Keratinocyte (primary cell): ENCODE results near the gene CD55. TPM values are rescaled to one million over a fixed set of nuclear protein-coding genes. Genes with fewer than 3 reads are reported as not detected.

Source experiments
- DNase-seq: peaks from one replicate; pipeline ENCODE4 v3.0.0-alpha.2; 2011; ENCODE audit warnings: low read depth, missing footprints, low spot score
- FAIRE-seq: peaks from 2 replicates; lab custom pipeline; 2011; peaks lifted over from hg19 to GRCh38; lab: Jason Lieb, UNC
- H2AFZ ChIP-seq: 2 replicates; pipeline ENCODE4 v1.6.0; 2012; ENCODE audit warnings: low read length, control low read depth, inconsistent platforms; ENCODE audit not compliant: control insufficient read depth
- H3K27ac ChIP-seq: 2 replicates; pipeline ENCODE4 v1.5.1; 2011; ENCODE audit warnings: low read length; ENCODE audit not compliant: control insufficient read depth, insufficient read depth
- H3K27me3 ChIP-seq: 3 replicates; pipeline ENCODE4 v1.6.0; 2011; ENCODE audit warnings: low read length; ENCODE audit not compliant: control insufficient read depth, insufficient read depth; ENCODE audit errors: extremely low read depth
- H3K36me3 ChIP-seq, 2 experiments: 2 replicates in 1 of 2; 3 replicates in 1 of 2; pipeline ENCODE4 v1.5.1; 2011; ENCODE audit warnings: low read length in 2 of 2, mild to moderate bottlenecking in 1 of 2; ENCODE audit not compliant: control insufficient read depth in 2 of 2, insufficient read depth in 2 of 2; ENCODE audit errors: extremely low read depth in 1 of 2
- H3K4me1 ChIP-seq: 3 replicates; pipeline ENCODE4 v1.5.1; 2011; ENCODE audit warnings: low read length; ENCODE audit not compliant: control insufficient read depth, insufficient read depth; ENCODE audit errors: extremely low read depth
- H3K4me2 ChIP-seq: 3 replicates; pipeline ENCODE4 v1.6.0; 2011; ENCODE audit warnings: low read depth, low read length; ENCODE audit not compliant: control insufficient read depth, insufficient read depth; ENCODE audit errors: extremely low read depth
- H3K4me3 ChIP-seq, 3 experiments: fragments of 200-600 bp in 1 of 3; sonication (generic) in 1 of 3; 2 replicates in 2 of 3; 3 replicates in 1 of 3; pipeline ENCODE4 v1.5.1; 2011 to 2016; ENCODE audit warnings: low read length in 3 of 3, mild to moderate bottlenecking in 3 of 3, control low read depth in 2 of 3, inconsistent platforms in 1 of 3, low read depth in 1 of 3, mixed read lengths in 1 of 3, mixed run types in 1 of 3, moderate library complexity in 1 of 3; ENCODE audit not compliant: control insufficient read depth in 2 of 3, insufficient read depth in 2 of 3; ENCODE audit errors: extremely low read depth in 1 of 3
- H3K79me2 ChIP-seq: 2 replicates; pipeline ENCODE4 v1.6.0; 2012; ENCODE audit warnings: low read length; ENCODE audit not compliant: control insufficient read depth, insufficient read depth
- H3K9ac ChIP-seq: 3 replicates; pipeline ENCODE4 v1.6.0; 2011; ENCODE audit warnings: low read length; ENCODE audit not compliant: control insufficient read depth, insufficient read depth; ENCODE audit errors: extremely low read depth
- H3K9me1 ChIP-seq: 3 replicates; pipeline ENCODE4 v1.6.0; 2011; ENCODE audit warnings: low read length; ENCODE audit not compliant: control insufficient read depth, insufficient read depth; ENCODE audit errors: extremely low read depth
- H3K9me3 ChIP-seq: 2 replicates; pipeline ENCODE4 v1.5.1; 2012; ENCODE audit warnings: low read depth, low read length; ENCODE audit not compliant: control insufficient read depth
- H4K20me1 ChIP-seq: 3 replicates; pipeline ENCODE4 v1.6.0; 2011; ENCODE audit warnings: low read length; ENCODE audit not compliant: control insufficient read depth, insufficient read depth; ENCODE audit errors: extremely low read depth
- CTCF ChIP-seq, 3 experiments: IDR thresholded peaks in 1 of 3; conservative IDR thresholded peaks in 1 of 3; optimal IDR thresholded peaks in 1 of 3; 2 replicates in 2 of 3; 3 replicates in 1 of 3; pipeline versions ENCODE3 to v1.5.1; 2011; ENCODE audit warnings: low read length in 3 of 3, mild to moderate bottlenecking in 3 of 3, moderate library complexity in 2 of 3, control low read depth in 1 of 3, inconsistent platforms in 1 of 3; ENCODE audit not compliant: insufficient read depth in 2 of 3; ENCODE audit errors: extremely low read depth in 1 of 3
- EZH2 ChIP-seq: IDR thresholded peaks from one replicate; pipeline ENCODE4 v1.6.1; 2012; ENCODE audit warnings: inconsistent platforms, mild to moderate bottlenecking, low read length, moderate library complexity
- dilution Hi-C: fragments of 300-500 bp; cut with MboI; formaldehyde crosslinking; loops from one replicate; pipeline ENCODE4 v1.7.0; 2020; ENCODE audit warnings: low sequenced_read_pairs; ENCODE audit not compliant: extremely low pct_ligation_motif_present
- polyA plus RNA-seq, 5 experiments: library from polyadenylated mRNA; depleted of rRNA in 3 of 5; stranded (reverse) in 3 of 5; stranded (forward) in 1 of 5; unstranded in 1 of 5; fragments of >200 nt; gene quantifications; 1 replicate in 1 of 5; 2 replicates in 3 of 5; 3 replicates in 1 of 5; pipeline versions ENCODE4 v1.2.1 to v1.2.3, GENCODE V29; 2011 to 2012; ENCODE audit warnings: missing spikeins in 2 of 5, low read depth in 1 of 5, low replicate concordance in 1 of 5

The CD55 gene
- polyA plus RNA-seq, 1 donor (not counting 4 experiments of a cell fraction or from before 2014, with no cell fraction given): 37.3 TPM

- DNase-seq (no peak), FAIRE-seq (no peak)
- H3K4me3 ChIP-seq: no peak overlapping the region
- no peak for TF ChIP-seq CTCF (optimal IDR thresholded peaks at IDR 0.05 in 1 of 3, IDR thresholded peaks at IDR 0.05 in 1 of 3, conservative IDR thresholded peaks at IDR 0.05 in 1 of 3; ENCODE audit: extremely low read depth in 1 of 3, insufficient read depth in 2 of 3, low read length in 3 of 3)
- no peak for TF ChIP-seq EZH2
- H4K20me1 ChIP-seq: no peaks in the 10 kb centered on the region
- H2AFZ ChIP-seq: no peak overlapping the region
- no peaks in the 10 kb centered on the region for H3K9me1 ChIP-seq
- peaks cover 5% of the 10 kb centered on the region for H3K4me1 ChIP-seq
- no peaks in the 10 kb centered on the region for H3K36me3 ChIP-seq
- no peak overlapping the region for H3K4me2 ChIP-seq
- no peak overlapping the region for H3K9ac ChIP-seq
- no peaks in the 10 kb centered on the region for H3K27me3 ChIP-seq
- no peak overlapping the region for H3K27ac ChIP-seq
- H3K79me2 ChIP-seq: no peaks in the 10 kb centered on the region
- dilution Hi-C loops: no loop called here
- no peaks in the 10 kb centered on the region for H3K9me3 ChIP-seq
Observed at GRCh38 chr1:207304710-207305488, 16.6 kb upstream of the CD55 start.

- dilution Hi-C loops: no loop called here
- H3K27ac ChIP-seq: no peak overlapping the region
- no peak for DNase-seq
- H3K9ac ChIP-seq: no peak overlapping the region
- H3K4me2 ChIP-seq: no peak overlapping the region
- TF ChIP-seq EZH2 (no peak), CTCF (optimal IDR thresholded peaks at IDR 0.05 in 1 of 3, IDR thresholded peaks at IDR 0.05 in 1 of 3, conservative IDR thresholded peaks at IDR 0.05 in 1 of 3; ENCODE audit: extremely low read depth in 1 of 3, insufficient read depth in 2 of 3, low read length in 3 of 3) (no peak)
- no peaks in the 10 kb centered on the region for H3K79me2 ChIP-seq
- H3K9me1 ChIP-seq: no peaks in the 10 kb centered on the region
- H3K4me3 ChIP-seq: no peak overlapping the region
- no peaks in the 10 kb centered on the region for H4K20me1 ChIP-seq
- no peak for FAIRE-seq
- H2AFZ ChIP-seq: no peak overlapping the region
- H3K4me1 ChIP-seq: peaks cover 7% of the 10 kb centered on the region
- H3K9me3 ChIP-seq: no peaks in the 10 kb centered on the region
- no peaks in the 10 kb centered on the region for H3K27me3 ChIP-seq
- no peaks in the 10 kb centered on the region for H3K36me3 ChIP-seq
Observed at GRCh38 chr1:207305489-207305873, 16.0 kb upstream of the CD55 start.
